ENCODE measurements around the gene RXRA. TPM values are rescaled to one million over a fixed set of nuclear protein-coding genes. Genes with fewer than 3 reads are reported as not detected.

RXRA gene
- total and polyA plus RNA-seq, 2 of the 13 experiments (the other 11 are each of a cell fraction or from before 2014, with no cell fraction given): 18.9 to 29.2 TPM

GRCh38 chr9:134320868-134321471 lies 5.3 kb upstream of the RXRA start (continued):
- TF ChIP-seq HIC2 (CRISPR knock-in tag; IDR thresholded peaks at IDR 0.05; ENCODE audit: low read depth) (peak; percentile 48; the same call in 1 of the 2 replicates), E2F1 (CRISPR knock-in tag; IDR thresholded peaks at IDR 0.05) (no peak), TOPORS (CRISPR knock-in tag; IDR thresholded peaks at IDR 0.05) (no peak), REXO4 (CRISPR knock-in tag; IDR thresholded peaks at IDR 0.05; ENCODE audit: borderline replicate concordance) (no peak), BRF2 (CRISPR knock-in tag; IDR thresholded peaks at IDR 0.05) (no peak), ZNF44 (CRISPR knock-in tag; IDR thresholded peaks at IDR 0.05) (no peak), ATM (IDR thresholded peaks at IDR 0.05; ENCODE audit: borderline replicate concordance) (no peak), KLF11 (CRISPR knock-in tag; IDR thresholded peaks at IDR 0.05) (no peak), ZNF614 (CRISPR knock-in tag; IDR thresholded peaks at IDR 0.05; ENCODE audit: borderline replicate concordance) (no peak), CREBL2 (CRISPR knock-in tag; IDR thresholded peaks at IDR 0.05; ENCODE audit: borderline replicate concordance) (no peak), MBNL3 (CRISPR knock-in tag; conservative IDR thresholded peaks at IDR 0.05) (no peak), ZIK1 (CRISPR knock-in tag; IDR thresholded peaks at IDR 0.05; ENCODE audit: borderline replicate concordance, low read depth) (no peak), TFAP4 (IDR thresholded peaks at IDR 0.05; ENCODE audit: borderline replicate concordance, low read depth) (no peak), HBP1 (CRISPR knock-in tag; IDR thresholded peaks at IDR 0.05; ENCODE audit: low read depth) (no peak), ZFAT (CRISPR knock-in tag; conservative IDR thresholded peaks at IDR 0.05) (no peak), PCBP2 (optimal IDR thresholded peaks at IDR 0.05; ENCODE audit: low read depth, low read length, poor library complexity, severe bottlenecking) (no peak), ZSCAN29 (CRISPR knock-in tag; conservative IDR thresholded peaks at IDR 0.05) (no peak), ZNF780A (CRISPR knock-in tag; IDR thresholded peaks at IDR 0.05) (no peak), MATR3 (CRISPR knock-in tag; IDR thresholded peaks at IDR 0.05) (no peak), SP4 (CRISPR knock-in tag; IDR thresholded peaks at IDR 0.05) (no peak), KDM5A (IDR thresholded peaks at IDR 0.05; ENCODE audit: borderline replicate concordance, low read length) (no peak), SNAPC5 (CRISPR knock-in tag; IDR thresholded peaks at IDR 0.05; ENCODE audit: borderline replicate concordance) (no peak), DPF2 (CRISPR knock-in tag; IDR thresholded peaks at IDR 0.05; ENCODE audit: borderline replicate concordance, low read depth) (peak; percentile 16; the same call in 1 of the 2 replicates), ZNF83 (CRISPR knock-in tag; IDR thresholded peaks at IDR 0.05; ENCODE audit: borderline replicate concordance) (no peak)
